ENCODE data around the gene NDUFB6.

The NDUFB6 gene

GRCh38 chr9:32580631-32581300, 7.8 kb upstream of the NDUFB6 start:
- Histone ChIP-seq H3K4me1 (ENCODE audit: low read depth, poor library complexity, severe bottlenecking) (no peaks in the 10 kb centered on the region), H3K4me2 (no peak overlapping the region), H2AFZ (ENCODE audit: low read depth) (no peak overlapping the region), H4K20me1 (ENCODE audit: insufficient read depth) (no peaks in the 10 kb centered on the region), H3K4me3 (IDR thresholded peaks at IDR 0.05; ENCODE audit: insufficient read depth, low read depth, low read length) (no peak overlapping the region), H3K9ac (no peak overlapping the region), H3K36me3 (ENCODE audit: insufficient read depth) (no peaks in the 10 kb centered on the region), H3K27ac (no peak overlapping the region), H3K27me3 (ENCODE audit: insufficient read depth, low read depth) (no peaks in the 10 kb centered on the region), H3K79me2 (ENCODE audit: insufficient read depth, low read depth) (no peaks in the 10 kb centered on the region)
- no peak for TF ChIP-seq CTCF (conservative IDR thresholded peaks at IDR 0.05; ENCODE audit: low read depth, low read length)

DNA sequence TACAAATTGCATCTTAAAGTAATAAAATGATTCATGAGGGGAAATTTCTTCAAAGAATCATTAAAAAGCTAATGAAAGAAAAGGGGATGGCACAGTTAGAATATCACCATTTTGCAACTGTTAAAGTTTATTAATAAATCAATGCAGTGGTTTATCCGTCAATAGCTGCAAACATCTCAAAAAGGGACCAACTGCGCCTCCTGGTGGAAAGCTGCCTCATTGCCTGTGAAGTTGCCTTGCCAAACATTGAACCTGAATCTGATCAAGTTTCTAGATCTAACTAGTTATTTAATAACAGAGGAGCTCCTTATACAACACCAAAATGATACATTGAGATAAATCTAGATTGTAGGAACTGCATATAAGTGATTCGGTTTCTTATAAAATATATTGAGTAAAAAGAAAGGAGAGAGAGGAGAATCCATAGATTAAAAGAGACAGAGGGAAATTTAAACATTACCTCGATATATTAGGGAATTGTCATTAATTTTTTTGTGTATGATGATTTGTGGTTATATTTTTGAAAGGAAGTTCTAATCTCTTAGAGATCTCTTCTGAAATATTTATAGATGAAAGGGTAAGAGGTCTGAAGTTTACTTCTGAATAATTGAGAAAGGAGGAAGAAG, 6.9 kb upstream of the NDUFB6 start:
- Histone ChIP-seq H3K4me3 (IDR thresholded peaks at IDR 0.05; ENCODE audit: insufficient read depth, low read depth, low read length) (no peak overlapping the region), H2AFZ (ENCODE audit: low read depth) (no peak overlapping the region), H4K20me1 (ENCODE audit: insufficient read depth) (no peaks in the 10 kb centered on the region), H3K27ac (no peak overlapping the region), H3K4me1 (ENCODE audit: low read depth, poor library complexity, severe bottlenecking) (no peaks in the 10 kb centered on the region), H3K9ac (no peak overlapping the region), H3K4me2 (no peak overlapping the region), H3K36me3 (ENCODE audit: insufficient read depth) (no peaks in the 10 kb centered on the region), H3K27me3 (ENCODE audit: insufficient read depth, low read depth) (no peaks in the 10 kb centered on the region), H3K79me2 (ENCODE audit: insufficient read depth, low read depth) (no peaks in the 10 kb centered on the region)
- TF ChIP-seq CTCF (conservative IDR thresholded peaks at IDR 0.05; ENCODE audit: low read depth, low read length), result peak; percentile 93

GRCh38 chr9:32578976-32579375, 6.0 kb upstream of the NDUFB6 start:
- H3K4me1 ChIP-seq (ENCODE audit: low read depth, poor library complexity, severe bottlenecking), result no peaks in the 10 kb centered on the region
- H4K20me1 ChIP-seq (ENCODE audit: insufficient read depth), result no peaks in the 10 kb centered on the region
- no peak for TF ChIP-seq CTCF (conservative IDR thresholded peaks at IDR 0.05; ENCODE audit: low read depth, low read length)
- H3K4me2 ChIP-seq, result no peak overlapping the region
- H2AFZ ChIP-seq (ENCODE audit: low read depth), result no peak overlapping the region
- H3K79me2 ChIP-seq (ENCODE audit: insufficient read depth, low read depth), result no peaks in the 10 kb centered on the region
- no peaks in the 10 kb centered on the region for H3K36me3 ChIP-seq (ENCODE audit: insufficient read depth)
- no peak overlapping the region for H3K27ac ChIP-seq
- H3K27me3 ChIP-seq (ENCODE audit: insufficient read depth, low read depth), result no peaks in the 10 kb centered on the region
- no peak overlapping the region for H3K4me3 ChIP-seq (IDR thresholded peaks at IDR 0.05; ENCODE audit: insufficient read depth, low read depth, low read length)
- no peak overlapping the region for H3K9ac ChIP-seq

DNA sequence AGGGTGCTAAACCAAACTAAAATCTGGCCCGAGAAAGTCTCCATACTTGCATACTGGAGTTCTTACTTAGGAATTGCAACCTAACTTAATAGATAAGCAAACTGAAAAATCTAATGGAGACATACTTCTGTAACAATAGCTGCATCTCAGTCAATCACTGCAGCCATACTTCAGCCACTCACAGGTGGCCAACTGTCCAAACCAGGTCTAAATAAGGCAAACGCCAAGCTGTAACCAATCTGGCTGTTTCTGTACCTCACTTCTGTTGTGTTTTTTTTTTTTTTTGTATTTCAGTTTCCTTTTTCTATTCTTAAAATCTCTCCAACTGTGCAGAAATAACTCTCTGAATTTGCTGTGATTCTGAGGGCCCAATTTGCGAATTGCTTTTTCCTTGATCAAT, 4.4 kb upstream of the NDUFB6 start:
- Histone ChIP-seq H3K4me3 (IDR thresholded peaks at IDR 0.05; ENCODE audit: insufficient read depth, low read depth, low read length) (no peak overlapping the region), H3K4me2 (no peak overlapping the region; the same call in 1 of the 2 replicates), H3K4me1 (ENCODE audit: low read depth, poor library complexity, severe bottlenecking) (peaks cover 5% of the 10 kb centered on the region), H3K36me3 (ENCODE audit: insufficient read depth) (no peaks in the 10 kb centered on the region), H3K9ac (no peak overlapping the region), H3K79me2 (ENCODE audit: insufficient read depth, low read depth) (peaks cover 5% of the 10 kb centered on the region; the same call in 1 of the 2 replicates), H4K20me1 (ENCODE audit: insufficient read depth) (no peaks in the 10 kb centered on the region), H3K27me3 (ENCODE audit: insufficient read depth, low read depth) (no peaks in the 10 kb centered on the region), H3K27ac (no peak overlapping the region), H2AFZ (ENCODE audit: low read depth) (no peak overlapping the region; the same call in 1 of the 2 replicates)
- no peak for TF ChIP-seq CTCF (conservative IDR thresholded peaks at IDR 0.05; ENCODE audit: low read depth, low read length)
